CD14-positive monocyte (primary cell): ENCODE results near the gene FBN1. TPM values are rescaled to one million over a fixed set of nuclear protein-coding genes. Genes with fewer than 3 reads are reported as not detected.

Experiments
- DNase-seq, 3 donors: peaks; one replicate each; pipeline ENCODE4 v3.0.0-alpha.2; 2011 to 2022
- H2AFZ ChIP-seq: 2 replicates; pipeline ENCODE4 v1.6.0; 2012; ENCODE audit warnings: mild to moderate bottlenecking, low read depth, low read length, inconsistent platforms; ENCODE audit not compliant: insufficient read depth, poor library complexity, severe bottlenecking
- H3K27ac ChIP-seq, 2 donors: 1 replicate in 1 of 2; 2 replicates in 1 of 2; pipeline ENCODE4 v1.5.1; 2012 to 2013; ENCODE audit warnings: low read length in 2 of 2, control low read depth in 1 of 2, inconsistent platforms in 1 of 2, low read depth in 1 of 2, mild to moderate bottlenecking in 1 of 2
- H3K27me3 ChIP-seq, 2 donors: one replicate each; pipeline versions ENCODE4 v1.6.0 to v1.6.1; 2011 to 2013; ENCODE audit warnings: low read length in 2 of 2; ENCODE audit not compliant: control insufficient read depth in 2 of 2, insufficient read depth in 2 of 2
- H3K36me3 ChIP-seq, 2 donors: replicated peaks in 1 of 2; 1 replicate in 1 of 2; 2 replicates in 1 of 2; pipeline versions ENCODE4 v1.5.1 to v1.6.1; 2012 to 2013; ENCODE audit warnings: low read length in 2 of 2, control low read depth in 1 of 2, inconsistent platforms in 1 of 2, mild to moderate bottlenecking in 1 of 2; ENCODE audit not compliant: insufficient read depth in 2 of 2, control insufficient read depth in 1 of 2
- H3K4me1 ChIP-seq, 2 donors: 1 replicate in 1 of 2; 2 replicates in 1 of 2; pipeline versions ENCODE4 v1.5.1 to v1.6.1; 2012 to 2013; ENCODE audit warnings: low read length in 2 of 2, control low read depth in 1 of 2, inconsistent platforms in 1 of 2, mild to moderate bottlenecking in 1 of 2, moderate library complexity in 1 of 2; ENCODE audit not compliant: insufficient read depth in 2 of 2, control insufficient read depth in 1 of 2
- H3K4me2 ChIP-seq: replicated peaks from 2 replicates; pipeline ENCODE3; 2012; ENCODE audit warnings: low read length, moderate library complexity, mild to moderate bottlenecking; ENCODE audit not compliant: poor library complexity, severe bottlenecking; ENCODE audit errors: extremely low read depth
- H3K4me3 ChIP-seq, 3 experiments: fragments of 200-600 bp in 1 of 3; sonication (generic) in 1 of 3; replicated peaks in 1 of 3; 1 replicate in 2 of 3; 2 replicates in 1 of 3; pipeline ENCODE4 v1.5.1; 2011 to 2013; ENCODE audit warnings: low read length in 3 of 3, mild to moderate bottlenecking in 3 of 3, control low read depth in 2 of 3, low read depth in 2 of 3, inconsistent platforms in 1 of 3, moderate library complexity in 1 of 3
- H3K79me2 ChIP-seq: 2 replicates; pipeline ENCODE4 v1.6.0; 2012; ENCODE audit warnings: mild to moderate bottlenecking, control low read depth, inconsistent platforms, low read length, moderate library complexity; ENCODE audit not compliant: insufficient read depth
- H3K9ac ChIP-seq: 2 replicates; pipeline ENCODE4 v1.6.0; 2017; ENCODE audit warnings: low read length, mild to moderate bottlenecking; ENCODE audit not compliant: insufficient read depth, poor library complexity, severe bottlenecking
- H3K9me3 ChIP-seq, 2 donors: replicated peaks in 1 of 2; 1 replicate in 1 of 2; 2 replicates in 1 of 2; pipeline versions ENCODE4 v1.5.1 to v1.6.1; 2012 to 2013; ENCODE audit warnings: low read length in 2 of 2, control low read depth in 1 of 2; ENCODE audit not compliant: control insufficient read depth in 1 of 2, insufficient read depth in 1 of 2
- H4K20me1 ChIP-seq: 2 replicates; pipeline ENCODE4 v1.6.0; 2012; ENCODE audit warnings: mild to moderate bottlenecking, low read length, control low read depth, moderate library complexity; ENCODE audit not compliant: insufficient read depth
- H3K27ac Mint-ChIP-seq, 7 donors: one replicate each; pipeline ENCODE4 v1.8.0; 2020; ENCODE audit warnings: mild to moderate bottlenecking in 7 of 7, mixed read lengths in 7 of 7, moderate library complexity in 6 of 7, inconsistent platforms in 2 of 7
- H3K27me3 Mint-ChIP-seq, 3 donors: one replicate each; pipeline ENCODE4 v1.8.0; 2021 to 2022; ENCODE audit warnings: low read depth in 3 of 3, mild to moderate bottlenecking in 3 of 3, mixed read lengths in 3 of 3, moderate library complexity in 3 of 3, inconsistent platforms in 1 of 3
- H3K36me3 Mint-ChIP-seq, 2 donors: one replicate each; pipeline ENCODE4 v1.8.0; 2020; ENCODE audit warnings: mixed read lengths in 2 of 2, inconsistent platforms in 1 of 2, mild to moderate bottlenecking in 1 of 2
- H3K4me1 Mint-ChIP-seq: one replicate; pipeline ENCODE4 v1.8.0; 2020; ENCODE audit warnings: mild to moderate bottlenecking, mixed read lengths
- H3K4me3 Mint-ChIP-seq, 2 donors: one replicate each; pipeline ENCODE4 v1.8.0; 2020; ENCODE audit warnings: mild to moderate bottlenecking in 2 of 2, mixed read lengths in 2 of 2, moderate library complexity in 1 of 2
- H3K9me3 Mint-ChIP-seq, 7 donors: one replicate each; pipeline ENCODE4 v1.8.0; 2020 to 2022; ENCODE audit warnings: mixed read lengths in 7 of 7, mild to moderate bottlenecking in 6 of 7, moderate library complexity in 6 of 7, inconsistent platforms in 2 of 7
- WGBS: methylation state at CpG from one replicate; pipeline ENCODE4 v1.1.5; 2013; ENCODE audit warnings: missing lambda C conversion rate; ENCODE audit not compliant: insufficient coverage; 5-methylcytosine and 5-hydroxymethylcytosine counted together
- intact Hi-C, 2 donors: fragments of 100-400 bp; cut with micrococcal nuclease; formaldehyde crosslinking; loops; one replicate each; pipeline versions ENCODE4 v1.15.0 to v1.15.1; 2023
- polyA plus RNA-seq, 3 donors: library from polyadenylated mRNA; depleted of rRNA in 1 of 3; unstranded in 2 of 3; stranded (reverse) in 1 of 3; fragments of 300-500 nt in 2 of 3; fragments of >200 nt in 1 of 3; fragmentation: Illumina TruSeq in 2 of 3; gene quantifications; 1 replicate in 2 of 3; 2 replicates in 1 of 3; pipeline ENCODE4 v1.2.3, GENCODE V29; 2012 to 2021
- TF ChIP-seq, protein P1 (sequence below): fragments of 200-600 bp; IDR thresholded peaks from one replicate; pipeline ENCODE4 v1.8.0; 2022; ENCODE audit warnings: antibody characterized with exemption, mild to moderate bottlenecking

The FBN1 gene
- polyA plus RNA-seq, 3 donors: 0.29 TPM; not detected in 2

DNA sequence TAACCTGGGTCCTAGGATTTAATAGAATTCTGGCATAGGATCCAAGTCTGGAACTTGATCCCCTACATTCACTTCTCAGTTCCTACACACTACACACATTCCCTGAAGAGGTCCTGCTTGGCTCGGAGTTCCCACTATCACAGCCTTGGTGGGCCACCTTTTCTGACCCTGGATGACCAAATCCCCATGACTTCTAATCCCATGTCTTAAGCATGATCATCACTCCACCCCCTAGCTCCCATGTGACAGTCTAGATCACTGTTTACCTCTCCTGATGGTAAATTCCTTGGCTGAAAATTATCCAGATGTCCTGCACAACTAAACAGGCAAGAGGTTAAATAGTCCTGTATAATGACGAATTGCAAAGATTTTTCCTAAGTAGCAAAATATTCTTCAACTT, 274.0 kb downstream of the FBN1 start:
- Histone ChIP-seq H3K4me3 (no peak overlapping the region), H2AFZ (no peak overlapping the region), H3K36me3 (no peaks in the 10 kb centered on the region), H4K20me1 (no peaks in the 10 kb centered on the region), H3K9ac (no peak overlapping the region), H3K27me3 (no peaks in the 10 kb centered on the region), H3K27ac (no peak overlapping the region), H3K79me2 (no peaks in the 10 kb centered on the region), H3K4me1 (no peaks in the 10 kb centered on the region), H3K4me2 (no peak overlapping the region), H3K9me3 (peaks cover 0 to 5% of the 10 kb centered on the region in 2 donors)
- H3K36me3 Mint-ChIP-seq: no peaks in the 10 kb centered on the region
- H3K4me1 Mint-ChIP-seq: peaks cover 8% of the 10 kb centered on the region
- intact Hi-C loops: no loop called here
- TF ChIP-seq, protein P1, sequence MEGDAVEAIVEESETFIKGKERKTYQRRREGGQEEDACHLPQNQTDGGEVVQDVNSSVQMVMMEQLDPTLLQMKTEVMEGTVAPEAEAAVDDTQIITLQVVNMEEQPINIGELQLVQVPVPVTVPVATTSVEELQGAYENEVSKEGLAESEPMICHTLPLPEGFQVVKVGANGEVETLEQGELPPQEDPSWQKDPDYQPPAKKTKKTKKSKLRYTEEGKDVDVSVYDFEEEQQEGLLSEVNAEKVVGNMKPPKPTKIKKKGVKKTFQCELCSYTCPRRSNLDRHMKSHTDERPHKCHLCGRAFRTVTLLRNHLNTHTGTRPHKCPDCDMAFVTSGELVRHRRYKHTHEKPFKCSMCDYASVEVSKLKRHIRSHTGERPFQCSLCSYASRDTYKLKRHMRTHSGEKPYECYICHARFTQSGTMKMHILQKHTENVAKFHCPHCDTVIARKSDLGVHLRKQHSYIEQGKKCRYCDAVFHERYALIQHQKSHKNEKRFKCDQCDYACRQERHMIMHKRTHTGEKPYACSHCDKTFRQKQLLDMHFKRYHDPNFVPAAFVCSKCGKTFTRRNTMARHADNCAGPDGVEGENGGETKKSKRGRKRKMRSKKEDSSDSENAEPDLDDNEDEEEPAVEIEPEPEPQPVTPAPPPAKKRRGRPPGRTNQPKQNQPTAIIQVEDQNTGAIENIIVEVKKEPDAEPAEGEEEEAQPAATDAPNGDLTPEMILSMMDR: no peak
- no peak overlapping the region for H3K27ac Mint-ChIP-seq
- H3K4me3 Mint-ChIP-seq: no peak overlapping the region
- no peak for DNase-seq
- peaks cover 3 to 5% (median 4%) of the 10 kb centered on the region in 3 donors for H3K27me3 Mint-ChIP-seq
- 91% methylated on average over 1 of the region's 2 CpGs for WGBS
- peaks cover 3 to 17% (median 9%) of the 10 kb centered on the region in 7 donors for H3K9me3 Mint-ChIP-seq

DNA sequence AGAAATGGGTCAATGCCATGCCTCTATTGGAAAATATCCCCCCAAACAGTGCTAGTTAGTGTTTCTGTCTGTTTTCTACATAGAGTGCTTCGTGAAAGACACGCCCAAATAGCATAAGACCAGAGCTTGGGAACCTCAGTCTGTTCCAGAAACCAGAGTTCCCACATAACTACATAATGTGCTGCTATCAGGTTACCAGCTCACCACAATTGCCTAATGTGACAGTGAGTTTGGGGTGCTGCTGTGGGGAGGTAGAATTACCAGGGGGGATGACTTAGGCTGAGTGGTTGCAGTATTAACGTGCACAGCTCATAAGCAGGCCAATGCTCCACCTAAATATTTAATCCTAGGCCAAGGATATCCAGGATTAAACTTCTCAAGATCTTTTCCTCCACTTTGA, 275.0 kb downstream of the FBN1 start:
- H3K4me2 ChIP-seq: no peak overlapping the region
- no peak overlapping the region for H2AFZ ChIP-seq
- peaks cover 8% of the 10 kb centered on the region for H3K4me1 Mint-ChIP-seq
- no CpG with 5 or more reads among the region's 3 CpGs for WGBS
- H4K20me1 ChIP-seq: no peaks in the 10 kb centered on the region
- no peak overlapping the region for H3K4me3 ChIP-seq
- peaks cover 0 to 5% of the 10 kb centered on the region in 2 donors for H3K9me3 ChIP-seq
- no peak overlapping the region for H3K9ac ChIP-seq
- H3K36me3 Mint-ChIP-seq: no peaks in the 10 kb centered on the region
- no peak for DNase-seq
- H3K27me3 Mint-ChIP-seq: peaks cover 3 to 5% (median 4%) of the 10 kb centered on the region in 3 donors
- peaks cover 2 to 8% (median 5%) of the 10 kb centered on the region in 7 donors for H3K9me3 Mint-ChIP-seq
- no peak overlapping the region for H3K27ac Mint-ChIP-seq
- no peaks in the 10 kb centered on the region for H3K4me1 ChIP-seq
- intact Hi-C loops: no loop called here
- H3K79me2 ChIP-seq: no peaks in the 10 kb centered on the region
- TF ChIP-seq, protein P1: no peak
- H3K36me3 ChIP-seq: no peaks in the 10 kb centered on the region
- H3K27ac ChIP-seq: no peak overlapping the region
- H3K4me3 Mint-ChIP-seq: no peak overlapping the region
- no peaks in the 10 kb centered on the region for H3K27me3 ChIP-seq
